GM12892 (cell line): ENCODE data around the gene TRIM17.

ENCODE experiments used
- POLR2A ChIP-seq: IDR thresholded peaks from 2 replicates; pipeline ENCODE4 v1.6.1; 2011; ENCODE audit warnings: low read depth, low read length, control low read depth
- POLR2AphosphoS5 ChIP-seq: IDR thresholded peaks from 2 replicates; pipeline ENCODE4 v1.6.1; 2011; ENCODE audit warnings: low read depth, low read length, control low read depth
- TAF1 ChIP-seq: IDR thresholded peaks from 2 replicates; pipeline ENCODE4 v1.6.1; 2011; ENCODE audit warnings: low read depth, mild to moderate bottlenecking, control low read depth, low read length, borderline replicate concordance

GRCh38 chr1:228374711-228375577 is 41.7 kb downstream of the TRIM17 start:
- TF ChIP-seq POLR2AphosphoS5: no peak
- TF ChIP-seq POLR2A: no peak
- TF ChIP-seq TAF1: no peak
